HG03025 (cell line): ENCODE results near the gene TRMT10C.
"Not testable (repeated sequence)": the region's sequence is repeated elsewhere in the genome, so short reads cannot be mapped to it uniquely, and the experiment has no call there.

Source experiments
- ATAC-seq: cut with Tn5 transposase; IDR thresholded peaks from one replicate; pipeline ENCODE4 v1.9.1; 2021; ENCODE audit warnings: mild to moderate bottlenecking, moderate library complexity; ENCODE audit not compliant: unreplicated experiment, low FRiP score

Gene TRMT10C

GRCh38 chr3:101561630-101562328 is at the start of gene TRMT10C:
Gene TRMT10C, plus strand, starts transcription at chr3:101561868. Its CDS starts 2,914 bp downstream, at chr3:101564782.
- ATAC-seq, result peak; percentile 100

- peak; percentile 44 for ATAC-seq
These were observed 49.3 kb upstream of the TRMT10C start for GRCh38 chr3:101512396-101512645.

- ATAC-seq, result peak; percentile 57
These were observed 48.8 kb upstream of the TRMT10C start, which contains the start of gene SENP7 for GRCh38 chr3:101512646-101513418. Gene SENP7, minus strand, starts transcription at chr3:101513212. Its CDS starts 82 bp downstream, at chr3:101513130.

- ATAC-seq, result peak; percentile 28
These were observed 48.2 kb upstream of the TRMT10C start for GRCh38 chr3:101513419-101513986.

GRCh38 chr3:101518421-101518871 is 43.2 kb upstream of the TRMT10C start:
- ATAC-seq, result peak; percentile 97

- ATAC-seq, result no peak
These were observed 41.8 kb upstream of the TRMT10C start for GRCh38 chr3:101519685-101520365.

GRCh38 chr3:101521211-101521701 is 40.4 kb upstream of the TRMT10C start:
- ATAC-seq, result no peak

GRCh38 chr3:101527441-101527840 is 34.2 kb upstream of the TRMT10C start:
- ATAC-seq, result no peak

GRCh38 chr3:101527906-101528305 is 33.8 kb upstream of the TRMT10C start:
- no peak for ATAC-seq

GRCh38 chr3:101529816-101530685 is 31.6 kb upstream of the TRMT10C start:
- no peak for ATAC-seq

GRCh38 chr3:101530686-101531047 is 31.0 kb upstream of the TRMT10C start:
- no peak for ATAC-seq

GRCh38 chr3:101531473-101532086 is 30.1 kb upstream of the TRMT10C start:
- no peak for ATAC-seq

- ATAC-seq, result no peak
These were observed 28.7 kb upstream of the TRMT10C start for GRCh38 chr3:101532783-101533602.

GRCh38 chr3:101533603-101533968 is 28.1 kb upstream of the TRMT10C start:
- ATAC-seq, result no peak

GRCh38 chr3:101535221-101535620 is 26.4 kb upstream of the TRMT10C start:
- no peak for ATAC-seq

GRCh38 chr3:101536266-101536665 is 25.4 kb upstream of the TRMT10C start:
- ATAC-seq, result no peak

- not testable (repeated sequence) for ATAC-seq
These were observed 24.7 kb upstream of the TRMT10C start for GRCh38 chr3:101536955-101537354.

- no peak for ATAC-seq
These were observed 18.7 kb upstream of the TRMT10C start for GRCh38 chr3:101542957-101543356.
